Ureter (tissue), 1 donor: ENCODE results near the gene TBC1D5. TPM values are rescaled to one million over a fixed set of nuclear protein-coding genes. Genes with fewer than 3 reads are reported as not detected.
"Not testable (repeated sequence)": the region's sequence is repeated elsewhere in the genome, so short reads cannot be mapped to it uniquely, and the experiment has no call there.

Experiments
- DNase-seq: peaks from one replicate; pipeline ENCODE4 v3.0.0-alpha.2; 2020; ENCODE audit warnings: low spot score
- total RNA-seq: library from RNA; stranded (reverse); gene quantifications from one replicate; pipeline ENCODE4 v1.2.4, GENCODE V29; 2023
- donor health status: DM: yes; HTN: yes; CAD: no.

TBC1D5 gene
- total RNA-seq, 1 donor from 2014 or later: 87.1 TPM

DNA sequence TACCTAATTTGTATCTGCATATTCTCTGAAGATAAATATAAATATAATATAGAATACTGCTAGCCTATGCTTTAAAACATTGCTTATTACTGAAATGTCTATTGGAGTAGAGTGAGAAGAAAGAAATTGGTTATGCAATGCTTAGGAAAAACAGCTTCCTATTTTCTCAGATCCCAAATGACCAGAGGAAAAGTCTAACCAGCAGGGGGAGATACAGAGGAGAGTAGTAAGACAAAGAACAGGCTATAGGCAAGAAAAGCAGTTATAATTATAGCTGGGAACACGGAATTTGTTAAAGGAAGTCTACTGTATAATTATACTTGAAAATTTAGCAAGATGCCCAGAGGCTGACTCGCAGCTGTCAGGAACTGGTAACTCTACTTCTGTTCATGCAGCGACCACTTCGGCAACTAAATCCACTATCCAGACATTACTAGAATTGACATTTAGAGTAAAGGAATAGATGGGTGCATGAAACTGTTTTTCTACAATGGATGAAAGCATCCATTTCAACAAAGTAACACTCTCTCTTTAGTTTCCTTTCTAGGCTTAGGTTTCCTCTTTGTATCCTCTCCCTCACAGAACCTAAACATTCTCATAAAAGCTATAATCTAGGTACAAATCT is 97.2 kb downstream of the TBC1D5 start:
- no peak for DNase-seq

- DNase-seq: no peak
These were observed 98.7 kb downstream of the TBC1D5 start for GRCh38 chr3:17643691-17644090.

DNA sequence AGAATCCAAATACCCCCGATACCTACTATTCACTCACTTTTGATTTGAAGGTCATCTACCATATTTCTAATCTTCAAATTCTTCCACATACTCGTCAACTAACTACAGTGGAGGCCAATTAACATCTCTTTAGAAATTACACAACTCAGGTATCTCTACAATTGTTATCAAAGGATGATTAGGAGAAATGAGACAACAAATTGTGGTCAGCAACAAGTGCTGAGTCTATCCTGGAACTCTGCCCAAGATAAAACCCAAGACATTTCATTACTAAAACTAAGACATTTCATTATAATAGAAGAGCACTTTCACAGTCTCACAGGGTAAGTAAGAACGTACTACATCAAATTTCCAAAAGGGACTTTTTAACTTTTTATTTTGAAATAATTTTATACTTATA is 100.0 kb downstream of the TBC1D5 start:
- no peak for DNase-seq

- no peak for DNase-seq
These were observed 102.0 kb downstream of the TBC1D5 start for GRCh38 chr3:17640466-17640865.

GRCh38 chr3:17639765-17640164 is 102.7 kb downstream of the TBC1D5 start:
- DNase-seq: no peak

GRCh38 chr3:17639257-17639656 is 103.2 kb downstream of the TBC1D5 start:
- DNase-seq: no peak

DNA sequence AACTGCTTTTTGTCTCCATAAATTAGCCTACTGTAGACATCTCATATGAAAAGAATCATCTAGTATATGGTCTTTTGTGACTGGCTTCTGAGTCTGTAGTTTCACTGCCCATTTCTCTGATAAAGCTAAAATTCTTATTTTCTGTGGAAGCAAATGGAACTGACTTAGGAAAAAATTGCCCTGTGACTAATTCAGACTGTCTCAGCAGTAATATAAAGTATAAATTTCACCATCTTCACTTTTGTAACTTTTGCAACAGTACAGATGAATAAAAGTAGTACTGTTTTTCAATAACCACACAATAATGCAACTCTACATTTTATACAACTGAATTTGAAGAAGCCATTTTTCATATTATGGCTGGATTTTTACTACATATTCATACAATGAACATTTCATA is 104.1 kb downstream of the TBC1D5 start:
- DNase-seq: no peak

GRCh38 chr3:17635675-17636074 is 106.8 kb downstream of the TBC1D5 start:
- not testable (repeated sequence) for DNase-seq

- DNase-seq: no peak
These were observed 107.5 kb downstream of the TBC1D5 start for GRCh38 chr3:17634964-17635363.

- DNase-seq: no peak
These were observed 108.2 kb downstream of the TBC1D5 start for GRCh38 chr3:17634201-17634600.

GRCh38 chr3:17632401-17633100 is 109.9 kb downstream of the TBC1D5 start:
- no peak for DNase-seq

- DNase-seq: no peak
These were observed 110.8 kb downstream of the TBC1D5 start for GRCh38 chr3:17631609-17632008.

- DNase-seq: no peak
These were observed 113.0 kb downstream of the TBC1D5 start for GRCh38 chr3:17629400-17629799.

- no peak for DNase-seq
These were observed 116.0 kb downstream of the TBC1D5 start for GRCh38 chr3:17626395-17626794.

GRCh38 chr3:17625133-17625532 is 117.3 kb downstream of the TBC1D5 start:
- DNase-seq: no peak

- no peak for DNase-seq
These were observed 119.0 kb downstream of the TBC1D5 start for GRCh38 chr3:17623464-17623863.

- DNase-seq: no peak
These were observed 122.5 kb downstream of the TBC1D5 start for GRCh38 chr3:17619968-17620367.

GRCh38 chr3:17613017-17613416 is 129.4 kb downstream of the TBC1D5 start:
- DNase-seq: not testable (repeated sequence)

DNA sequence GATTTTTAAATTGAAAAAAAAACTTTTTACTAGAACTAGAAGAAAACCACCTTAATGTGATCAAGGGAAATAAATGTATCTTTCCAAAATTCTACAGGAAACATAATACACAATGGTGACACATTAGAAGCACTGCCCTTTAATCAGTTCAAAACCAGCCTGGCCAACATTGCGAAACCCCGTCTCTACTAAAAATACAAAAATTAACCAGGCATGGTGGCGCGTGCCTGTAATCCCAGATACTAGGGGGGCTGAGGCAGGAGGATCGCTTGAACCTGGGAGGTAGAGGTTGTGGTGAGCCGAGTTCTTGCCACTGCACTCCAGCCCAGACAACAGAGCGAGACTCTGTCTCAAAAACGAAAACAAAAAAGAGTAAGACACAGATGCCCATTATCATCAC is 134.5 kb downstream of the TBC1D5 start:
- no peak for DNase-seq

DNA sequence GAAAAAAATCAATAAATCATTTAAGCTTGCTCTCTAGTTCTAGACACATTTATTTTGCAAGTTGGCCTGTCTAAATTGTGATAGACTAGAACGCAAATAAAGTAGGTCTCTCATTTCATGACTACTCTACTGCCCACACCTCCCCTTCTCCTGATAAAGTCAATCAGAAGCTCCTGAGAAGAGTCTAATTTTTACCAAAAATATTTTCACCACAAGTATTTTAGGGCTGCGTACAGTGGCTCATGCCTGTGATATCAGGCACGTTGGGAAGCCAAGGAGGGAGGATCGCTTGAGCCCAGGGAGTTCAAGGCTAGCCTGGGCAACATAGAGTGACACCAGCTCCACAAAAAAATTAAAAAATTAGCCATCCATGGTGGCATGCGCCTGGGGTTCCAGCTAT is 136.5 kb downstream of the TBC1D5 start:
- no peak for DNase-seq

GRCh38 chr3:17605032-17605431 is 137.4 kb downstream of the TBC1D5 start:
- DNase-seq: no peak

DNA sequence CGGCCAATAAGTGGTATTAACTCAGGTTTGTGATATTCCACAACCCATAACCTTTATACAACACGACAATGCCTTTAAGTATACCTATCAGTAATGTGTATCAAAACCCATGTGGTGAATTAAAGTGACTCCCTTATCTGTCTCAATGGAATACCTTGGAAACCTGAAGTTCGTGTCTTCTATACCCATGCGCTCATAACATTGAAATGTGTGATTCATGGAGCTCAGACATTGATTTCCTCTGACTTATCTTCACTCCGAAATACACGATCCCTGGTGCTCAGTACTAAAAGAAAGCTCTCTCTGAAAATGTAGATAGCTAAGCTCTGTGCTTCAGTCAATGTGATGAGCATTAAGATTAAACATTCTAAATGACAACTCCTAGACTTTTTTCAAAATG is 140.3 kb downstream of the TBC1D5 start:
- DNase-seq: no peak

GRCh38 chr3:17592956-17593355 is 149.5 kb downstream of the TBC1D5 start:
- no peak for DNase-seq

GRCh38 chr3:17590465-17590864 is 152.0 kb downstream of the TBC1D5 start:
- no peak for DNase-seq
